Cardiac septum (tissue), 1 donor: ENCODE results near the gene SGCD. TPM values are rescaled to one million over a fixed set of nuclear protein-coding genes. Genes with fewer than 3 reads are reported as not detected.

ENCODE experiments used
- DNase-seq: peaks from one replicate; pipeline ENCODE4 v3.0.0-alpha.2; 2020; ENCODE audit warnings: low spot score
- intact Hi-C: fragments of 100-400 bp; cut with DNase I; formaldehyde crosslinking; loops from one replicate; pipeline ENCODE4 v1.14.0; 2022
- total RNA-seq: library from RNA; stranded (reverse); fragmentation: NEBNext Ultra II Directional; extraction: Animal tissue kit (Norgen Biotek cat#: 25700); gene quantifications from one replicate; pipeline ENCODE4 v1.2.1, GENCODE V29; 2021
- donor health status: DM: no; HTN: no; CAD: no.

The SGCD gene
- total RNA-seq, 1 donor from 2014 or later = 83.1 TPM

GRCh38 chr5:156356238-156356637, 29.3 kb downstream of the SGCD start:
- intact Hi-C loops = no loop called here

GRCh38 chr5:156359476-156359875, 32.5 kb downstream of the SGCD start:
- intact Hi-C loops = no loop called here
- no peak for DNase-seq

More at GRCh38 chr5:156356238-156356637, 29.3 kb downstream of the SGCD start:
- DNase-seq = no peak

GRCh38 chr5:156361436-156362109, 34.6 kb downstream of the SGCD start:
- DNase-seq = no peak
- intact Hi-C loops = no loop called here

GRCh38 chr5:156363861-156364260, 36.9 kb downstream of the SGCD start:
- intact Hi-C loops = no loop called here
- DNase-seq = no peak

GRCh38 chr5:156366521-156366920, 39.6 kb downstream of the SGCD start:
- DNase-seq = no peak
- intact Hi-C loops = no loop called here

GRCh38 chr5:156367597-156367996, 40.6 kb downstream of the SGCD start:
- intact Hi-C loops = no loop called here
- no peak for DNase-seq

- intact Hi-C loops = no loop called here
Observed at GRCh38 chr5:156375895-156376495, 49.0 kb downstream of the SGCD start.

GRCh38 chr5:156376751-156377150, 49.8 kb downstream of the SGCD start:
- DNase-seq = no peak
- intact Hi-C loops = no loop called here

More at GRCh38 chr5:156375895-156376495, 49.0 kb downstream of the SGCD start:
- DNase-seq = no peak

- no peak for DNase-seq
- intact Hi-C loops = no loop called here
Observed at GRCh38 chr5:156378159-156378558, 51.2 kb downstream of the SGCD start.

- intact Hi-C loops = no loop called here
Observed at GRCh38 chr5:156379206-156379605, 52.2 kb downstream of the SGCD start.

GRCh38 chr5:156380848-156381247, 53.9 kb downstream of the SGCD start:
- DNase-seq = no peak
- intact Hi-C loops = no loop called here

More at GRCh38 chr5:156379206-156379605, 52.2 kb downstream of the SGCD start:
- no peak for DNase-seq

- DNase-seq = no peak
- intact Hi-C loops = no loop called here
Observed at GRCh38 chr5:156383510-156384265, 56.7 kb downstream of the SGCD start.

GRCh38 chr5:156385416-156385815, 58.5 kb downstream of the SGCD start:
- intact Hi-C loops = no loop called here
- DNase-seq = no peak

- intact Hi-C loops = no loop called here
- DNase-seq = no peak
Observed at GRCh38 chr5:156386976-156387375, 60.0 kb downstream of the SGCD start.

GRCh38 chr5:156387391-156387790, 60.4 kb downstream of the SGCD start:
- DNase-seq = no peak
- intact Hi-C loops = no loop called here

GRCh38 chr5:156388233-156388632, 61.3 kb downstream of the SGCD start:
- no peak for DNase-seq
- intact Hi-C loops = no loop called here

- DNase-seq = no peak
Observed at GRCh38 chr5:156391139-156391538, 64.2 kb downstream of the SGCD start.

GRCh38 chr5:156393980-156394379, 67.0 kb downstream of the SGCD start:
- no peak for DNase-seq
- intact Hi-C loops = no loop called here

More at GRCh38 chr5:156391139-156391538, 64.2 kb downstream of the SGCD start:
- intact Hi-C loops = no loop called here

GRCh38 chr5:156394642-156395305, 67.8 kb downstream of the SGCD start:
- intact Hi-C loops = no loop called here
- DNase-seq = no peak

- DNase-seq = no peak
- intact Hi-C loops = no loop called here
Observed at GRCh38 chr5:156395306-156395675, 68.3 kb downstream of the SGCD start.
